ENCODE measurements around the gene TUBB1. TPM values are rescaled to one million over a fixed set of nuclear protein-coding genes. Genes with fewer than 3 reads are reported as not detected.
A peak's percentile ranks its signal among the peaks of the same experiment; 100 is the strongest.

TUBB1 gene
- total and polyA plus RNA-seq, 11 donors = 0.07 to 0.64 (median 0.22) TPM; not detected in 1

- WGBS, 4 donors = 79 to 81% (median 80%) methylated on average over 2 of the region's 2 CpGs
- H3K27ac ChIP-seq = no peak overlapping the region
- no peak overlapping the region for H3K4me3 ChIP-seq
- TF ChIP-seq POLR2A (IDR thresholded peaks at IDR 0.05) (no peak), CTCF (IDR thresholded peaks at IDR 0.05) (no peak)
- intact Hi-C loops (cut with DNase I) = loop anchor here in 1 of 10 donors (10.0 kb wide), 1 partner anchor 174 kb away; no protein-coding TSS in a partner anchor
- peaks cover 0 to 18% (median 0%) of the 10 kb centered on the region in 9 donors for H3K27me3 ChIP-seq
- ATAC-seq (no peak), DNase-seq (no peak)
- peaks cover 0 to 11% (median 0%) of the 10 kb centered on the region in 12 donors for H3K4me1 ChIP-seq
- H3K36me3 ChIP-seq = no peaks in the 10 kb centered on the region
- H3K9me3 ChIP-seq = no peaks in the 10 kb centered on the region
Measured at GRCh38 chr20:59048681-59049030, 29.4 kb downstream of the TUBB1 start.

- Histone ChIP-seq H3K36me3 (no peaks in the 10 kb centered on the region), H3K27ac (no peak overlapping the region), H3K9me3 (no peaks in the 10 kb centered on the region), H3K4me3 (no peak overlapping the region), H3K4me1 (peaks cover 0 to 10% (median 0%) of the 10 kb centered on the region in 12 donors), H3K27me3 (peaks cover 0 to 18% (median 0%) of the 10 kb centered on the region in 9 donors)
- TF ChIP-seq POLR2A (IDR thresholded peaks at IDR 0.05) (no peak), CTCF (IDR thresholded peaks at IDR 0.05) (no peak)
- WGBS, 4 donors = 55 to 70% (median 67%) methylated on average over 1 of the region's 1 CpG
- ATAC-seq (no peak), DNase-seq (no peak)
- intact Hi-C loops (cut with DNase I) = loop anchor here in 4 of 10 donors (10.0 kb wide), 2 partner anchors 174 to 354 kb away; no protein-coding TSS in a partner anchor
Measured at GRCh38 chr20:59050437-59050836, 31.2 kb downstream of the TUBB1 start.

GRCh38 chr20:59051666-59052185 is 32.5 kb downstream of the TUBB1 start:
- H3K4me3 ChIP-seq = no peak overlapping the region
- H3K27ac ChIP-seq = no peak overlapping the region
- peaks cover 0 to 18% (median 0%) of the 10 kb centered on the region in 9 donors for H3K27me3 ChIP-seq
- DNase-seq = no peak
- peaks cover 0 to 10% (median 0%) of the 10 kb centered on the region in 12 donors for H3K4me1 ChIP-seq
- ATAC-seq = no peak
- intact Hi-C loops (cut with DNase I) = loop anchor here in 4 of 10 donors (10.0 kb wide), 2 partner anchors 173 to 353 kb away; no protein-coding TSS in a partner anchor
- WGBS, 4 donors = 79 to 85% (median 83%) methylated on average over 6 of the region's 6 CpGs
- H3K9me3 ChIP-seq = peaks cover 0 to 4% (median 0%) of the 10 kb centered on the region in 12 donors
- TF ChIP-seq POLR2A (IDR thresholded peaks at IDR 0.05) (no peak), CTCF (IDR thresholded peaks at IDR 0.05) (no peak)
- H3K36me3 ChIP-seq = no peaks in the 10 kb centered on the region

GRCh38 chr20:59055302-59055701 is 36.1 kb downstream of the TUBB1 start:
- no peak for TF ChIP-seq POLR2A (IDR thresholded peaks at IDR 0.05)
- peak in 9 of 12 donors; percentile 30 to 63 (median 37) for TF ChIP-seq CTCF (IDR thresholded peaks at IDR 0.05)
- no peak overlapping the region for H3K27ac ChIP-seq
- peaks cover 0 to 10% (median 0%) of the 10 kb centered on the region in 9 donors for H3K27me3 ChIP-seq
- H3K36me3 ChIP-seq = no peaks in the 10 kb centered on the region
- H3K9me3 ChIP-seq = peaks cover 0 to 7% (median 0%) of the 10 kb centered on the region in 12 donors
- no peaks in the 10 kb centered on the region for H3K4me1 ChIP-seq
- 67 to 79% (median 72%) methylated on average over 7 of the region's 7 CpGs for WGBS, 4 donors
- no peak overlapping the region for H3K4me3 ChIP-seq
- DNase-seq (no peak), ATAC-seq (no peak)
- intact Hi-C loops (cut with DNase I) = loop anchor here in 4 of 10 donors (10.0 kb wide), 2 partner anchors 169 to 349 kb away; no protein-coding TSS in a partner anchor
